MCF 10A (cell line): Measurements from ENCODE around the gene RSL1D1. TPM values are rescaled to one million over a fixed set of nuclear protein-coding genes. Genes with fewer than 3 reads are reported as not detected.

Experiments used
- BruUV-seq: library from RNA; stranded (reverse); fragments of 400-500 nt; replicated peaks from 2 replicates; lab custom pipeline; 2021; lab: Mats Ljungman, UMichigan
- CTCF ChIA-PET: fragments of 300-600 bp; sonication (Branson Sonifier 250); formaldehyde crosslinking; extraction: SDS; loops from one replicate; lab custom pipeline; 2021; ENCODE audit warnings: antibody characterized with exemption, inconsistent platforms; lab: Yijun Ruan, JAX
- POLR2A ChIA-PET: fragments of 300-600, 350-650 bp; sonication (Branson Sonifier 250); formaldehyde crosslinking; extraction: SDS; loops from one replicate; lab custom pipeline; 2020; ENCODE audit warnings: antibody characterized with exemption, inconsistent platforms; lab: Yijun Ruan, JAX
- DNase-seq: peaks from one replicate; pipeline ENCODE4 v3.0.0-alpha.2; 2018; ENCODE audit not compliant: unreplicated experiment
- H3K27ac Mint-ChIP-seq: one replicate; pipeline ENCODE4 v1.8.0; 2022; ENCODE audit warnings: mild to moderate bottlenecking, low read depth, mixed read lengths; ENCODE audit not compliant: unreplicated experiment
- H3K27me3 Mint-ChIP-seq: one replicate; pipeline ENCODE4 v1.8.0; 2022; ENCODE audit warnings: mixed read lengths; ENCODE audit not compliant: insufficient read depth, unreplicated experiment
- H3K36me3 Mint-ChIP-seq: one replicate; pipeline ENCODE4 v1.8.0; 2022; ENCODE audit warnings: mild to moderate bottlenecking, moderate library complexity, mixed read lengths; ENCODE audit not compliant: insufficient read depth, unreplicated experiment
- H3K4me1 Mint-ChIP-seq: one replicate; pipeline ENCODE4 v1.8.0; 2022; ENCODE audit warnings: mixed read lengths; ENCODE audit not compliant: insufficient read depth, unreplicated experiment
- H3K4me3 Mint-ChIP-seq: one replicate; pipeline ENCODE4 v1.8.0; 2022; ENCODE audit warnings: mild to moderate bottlenecking, moderate library complexity, mixed read lengths; ENCODE audit not compliant: unreplicated experiment
- H3K9me3 Mint-ChIP-seq: one replicate; pipeline ENCODE4 v1.8.0; 2022; ENCODE audit warnings: mixed read lengths; ENCODE audit not compliant: unreplicated experiment
- CTCF ChIP-seq: fragments of 200-600 bp; IDR thresholded peaks from one replicate; pipeline ENCODE4 v1.8.0; 2022; ENCODE audit warnings: antibody characterized with exemption, mild to moderate bottlenecking; ENCODE audit not compliant: unreplicated experiment
- intact Hi-C: fragments of 100-400 bp; cut with micrococcal nuclease; formaldehyde crosslinking; loops from 2 replicates; pipeline ENCODE4 v1.14.1; 2022
- total RNA-seq: library from RNA; stranded (reverse); gene quantifications from 2 replicates; pipeline ENCODE4 v1.2.3, GENCODE V29; 2022

RSL1D1 gene
- total RNA-seq, 1 experiment from 2014 or later = 406 TPM

GRCh38 chr16:11893571-11893970 lies 42.2 kb upstream of the RSL1D1 start:
- ChIA-PET CTCF (interaction anchor here (2.8 kb wide), 1 partner anchor 174 kb away, joined by 11 read pairs; no protein-coding TSS in a partner anchor), POLR2A (interaction anchor here (1.0 to 1.6 kb wide), 2 partner anchors 10 to 22 kb away, joined by 3 to 6 read pairs; partner anchors contain the start of gene GSPT1)
- BruUV-seq = no TSS peak
- H3K4me3 Mint-ChIP-seq = no peak overlapping the region
- H3K27me3 Mint-ChIP-seq = no peaks in the 10 kb centered on the region
- TF ChIP-seq CTCF = no peak
- intact Hi-C loops = no loop called here
- H3K36me3 Mint-ChIP-seq = peaks cover 81% of the 10 kb centered on the region
- H3K4me1 Mint-ChIP-seq = peaks cover 6% of the 10 kb centered on the region
- no peak overlapping the region for H3K27ac Mint-ChIP-seq
- H3K9me3 Mint-ChIP-seq = no peaks in the 10 kb centered on the region
- DNase-seq = no peak

- Mint-ChIP-seq H3K9me3 (no peaks in the 10 kb centered on the region), H3K27me3 (no peaks in the 10 kb centered on the region), H3K27ac (no peak overlapping the region), H3K4me1 (peaks cover 6% of the 10 kb centered on the region), H3K4me3 (no peak overlapping the region), H3K36me3 (peaks cover 82% of the 10 kb centered on the region)
- no peak for DNase-seq
- TF ChIP-seq CTCF = no peak
- POLR2A ChIA-PET = interaction anchor here (1.0 kb wide), 1 partner anchor 10 kb away, joined by 3 read pairs; no protein-coding TSS in a partner anchor
- CTCF ChIA-PET = interaction anchor here (0.6 to 2.8 kb wide), 4 partner anchors 58 to 1378 kb away, joined by 3 to 11 read pairs (median 3); no protein-coding TSS in a partner anchor
- no TSS peak for BruUV-seq
- intact Hi-C loops = no loop called here
Observed at GRCh38 chr16:11892761-11893160, 41.4 kb upstream of the RSL1D1 start.

GRCh38 chr16:11890231-11890965 lies 39.1 kb upstream of the RSL1D1 start:
- POLR2A ChIA-PET = no interaction called here
- no TSS peak for BruUV-seq
- peaks cover 93% of the 10 kb centered on the region for H3K36me3 Mint-ChIP-seq
- intact Hi-C loops = no loop called here
- no peak for TF ChIP-seq CTCF
- DNase-seq = no peak
- no peaks in the 10 kb centered on the region for H3K4me1 Mint-ChIP-seq
- no peak overlapping the region for H3K4me3 Mint-ChIP-seq
- CTCF ChIA-PET = no interaction called here
- H3K27ac Mint-ChIP-seq = no peak overlapping the region
- no peaks in the 10 kb centered on the region for H3K9me3 Mint-ChIP-seq
- H3K27me3 Mint-ChIP-seq = no peaks in the 10 kb centered on the region

DNA sequence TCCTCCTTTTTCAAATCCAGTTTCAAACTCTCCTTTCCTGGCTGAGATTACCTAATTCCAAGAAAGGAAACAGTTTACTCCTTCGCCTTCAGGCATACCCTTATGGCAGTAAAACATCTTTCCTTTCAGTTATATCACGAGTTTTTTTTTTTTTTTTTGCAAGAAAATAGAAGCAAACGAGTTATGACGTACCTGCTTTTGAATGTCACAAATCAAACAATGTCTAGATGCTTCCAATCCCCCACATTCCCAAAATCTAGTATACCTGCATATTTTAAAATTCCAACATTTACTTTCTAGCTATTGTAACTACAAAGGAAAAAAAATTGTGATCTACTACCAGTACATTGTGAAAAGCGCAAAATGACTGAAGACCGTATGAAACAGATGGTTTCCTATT lies 35.5 kb upstream of the RSL1D1 start:
- intact Hi-C loops = no loop called here
- no peak for DNase-seq
- TSS peak; percentile 25 for BruUV-seq
- Mint-ChIP-seq H3K9me3 (no peaks in the 10 kb centered on the region), H3K36me3 (peaks cover 99% of the 10 kb centered on the region), H3K27ac (no peak overlapping the region), H3K4me3 (no peak overlapping the region), H3K27me3 (no peaks in the 10 kb centered on the region), H3K4me1 (no peaks in the 10 kb centered on the region)
- TF ChIP-seq CTCF = no peak
- POLR2A ChIA-PET = no interaction called here
- CTCF ChIA-PET = interaction anchor here (0.6 to 0.7 kb wide), 2 partner anchors 28 to 924 kb away, joined by 3 read pairs; no protein-coding TSS in a partner anchor
